RWPE2 (cell line): Measurements from ENCODE around the gene KLF15.

Experiments
- ATAC-seq: fragments of 200-7000 bp; cut with Tn5 transposase; 3 replicates; pipeline ENCODE4 v1.9.1; 2021; ENCODE audit warnings: low read depth
- DNase-seq: peaks from one replicate; pipeline ENCODE4 v3.0.0-alpha.2; 2020; ENCODE audit warnings: low spot score
- H3K27ac ChIP-seq: fragments of 450-650 bp; 2 replicates; pipeline ENCODE4 v1.5.1; 2017; ENCODE audit warnings: mild to moderate bottlenecking; ENCODE audit not compliant: poor library complexity, severe bottlenecking
- H3K27me3 ChIP-seq: fragments of 250-450 bp; sonication (Bioruptor Pico); 2 replicates; pipeline ENCODE4 v1.5.1; 2021; ENCODE audit warnings: mild to moderate bottlenecking, moderate library complexity; ENCODE audit not compliant: insufficient read depth, poor library complexity, severe bottlenecking
- H3K36me3 ChIP-seq: fragments of 250-450 bp; sonication (Bioruptor Pico); 2 replicates; pipeline ENCODE4 v1.5.1; 2020; ENCODE audit warnings: low read depth, mild to moderate bottlenecking, moderate library complexity
- H3K4me1 ChIP-seq: fragments of 250-450 bp; sonication (Bioruptor Pico); 2 replicates; pipeline ENCODE4 v1.5.1; 2021; ENCODE audit warnings: mild to moderate bottlenecking, moderate library complexity; ENCODE audit not compliant: insufficient read depth, poor library complexity, severe bottlenecking
- H3K4me3 ChIP-seq: fragments of 250-450 bp; sonication (Bioruptor Pico); 2 replicates; pipeline ENCODE4 v1.5.1; 2021; ENCODE audit warnings: mild to moderate bottlenecking, moderate library complexity; ENCODE audit not compliant: severe bottlenecking
- H3K9me3 ChIP-seq: fragments of 250-450 bp; sonication (Bioruptor Pico); 2 replicates; pipeline ENCODE4 v1.5.1; 2021; ENCODE audit warnings: mild to moderate bottlenecking, moderate library complexity; ENCODE audit not compliant: severe bottlenecking
- TF ChIP-seq, protein P1 (sequence below): fragments of 450-650 bp; IDR thresholded peaks from one replicate; pipeline ENCODE4 v1.5.1; 2017; ENCODE audit warnings: mild to moderate bottlenecking, moderate library complexity; ENCODE audit not compliant: poor library complexity, severe bottlenecking

The KLF15 gene

DNA sequence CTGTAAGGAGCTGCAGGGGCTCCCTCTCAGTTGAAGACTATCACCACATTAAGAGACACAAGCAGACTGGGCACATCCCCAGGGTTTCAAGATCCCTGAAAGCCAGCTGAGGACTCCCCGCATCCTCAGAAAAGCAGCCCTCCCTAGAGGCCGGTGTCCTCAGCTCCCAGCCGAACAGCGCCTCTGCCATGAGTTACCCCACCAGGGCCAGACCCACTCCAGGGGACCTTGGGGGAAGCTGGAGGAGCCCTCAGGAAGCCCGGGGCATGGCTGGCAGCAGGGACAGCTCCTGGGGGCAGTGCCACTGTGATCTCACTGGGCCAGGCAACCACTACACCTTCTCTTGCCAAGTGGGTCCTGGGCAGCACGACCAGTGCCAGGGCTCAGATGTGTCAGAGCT lies 8.1 kb downstream of the KLF15 start:
- Histone ChIP-seq H3K4me1 (no peaks in the 10 kb centered on the region), H3K4me3 (no peak overlapping the region), H3K9me3 (no peaks in the 10 kb centered on the region), H3K36me3 (no peaks in the 10 kb centered on the region), H3K27me3 (no peaks in the 10 kb centered on the region), H3K27ac (no peak overlapping the region)
- TF ChIP-seq, protein P1, sequence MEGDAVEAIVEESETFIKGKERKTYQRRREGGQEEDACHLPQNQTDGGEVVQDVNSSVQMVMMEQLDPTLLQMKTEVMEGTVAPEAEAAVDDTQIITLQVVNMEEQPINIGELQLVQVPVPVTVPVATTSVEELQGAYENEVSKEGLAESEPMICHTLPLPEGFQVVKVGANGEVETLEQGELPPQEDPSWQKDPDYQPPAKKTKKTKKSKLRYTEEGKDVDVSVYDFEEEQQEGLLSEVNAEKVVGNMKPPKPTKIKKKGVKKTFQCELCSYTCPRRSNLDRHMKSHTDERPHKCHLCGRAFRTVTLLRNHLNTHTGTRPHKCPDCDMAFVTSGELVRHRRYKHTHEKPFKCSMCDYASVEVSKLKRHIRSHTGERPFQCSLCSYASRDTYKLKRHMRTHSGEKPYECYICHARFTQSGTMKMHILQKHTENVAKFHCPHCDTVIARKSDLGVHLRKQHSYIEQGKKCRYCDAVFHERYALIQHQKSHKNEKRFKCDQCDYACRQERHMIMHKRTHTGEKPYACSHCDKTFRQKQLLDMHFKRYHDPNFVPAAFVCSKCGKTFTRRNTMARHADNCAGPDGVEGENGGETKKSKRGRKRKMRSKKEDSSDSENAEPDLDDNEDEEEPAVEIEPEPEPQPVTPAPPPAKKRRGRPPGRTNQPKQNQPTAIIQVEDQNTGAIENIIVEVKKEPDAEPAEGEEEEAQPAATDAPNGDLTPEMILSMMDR, result no peak
- ATAC-seq (no peak), DNase-seq (peak; percentile 32)

DNA sequence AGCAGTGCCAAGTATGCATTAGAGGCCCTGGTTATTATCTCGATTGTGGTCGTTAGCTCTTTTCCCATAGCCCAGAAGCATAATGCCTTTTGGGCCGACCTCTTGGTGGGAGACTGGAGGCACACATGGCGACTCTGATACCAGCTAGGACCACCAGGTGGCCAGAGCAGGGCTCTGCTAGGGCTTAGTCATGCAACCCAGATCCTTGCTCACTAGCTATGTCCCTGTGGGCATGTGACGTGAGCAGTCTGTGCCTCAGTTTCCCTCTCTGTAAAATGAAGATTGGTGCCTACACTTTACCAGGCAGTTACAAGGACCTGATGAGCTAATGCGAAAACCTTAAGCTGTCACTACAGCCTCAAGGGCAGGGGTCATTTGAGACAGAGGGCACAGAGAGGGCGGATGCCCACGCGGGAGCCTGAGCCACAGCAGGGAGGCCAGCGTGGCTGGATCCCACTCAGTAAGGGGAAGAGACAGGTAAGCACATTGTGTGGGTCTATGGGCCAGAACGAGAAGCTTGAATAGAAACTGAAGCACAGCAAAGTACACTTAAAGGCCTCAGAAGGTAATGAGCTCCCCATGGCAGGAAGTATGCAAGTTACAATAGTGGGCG lies 8.8 kb downstream of the KLF15 start:
- ATAC-seq (no peak), DNase-seq (peak; percentile 31)
- Histone ChIP-seq H3K4me3 (no peak overlapping the region), H3K36me3 (no peaks in the 10 kb centered on the region), H3K4me1 (no peaks in the 10 kb centered on the region), H3K9me3 (no peaks in the 10 kb centered on the region), H3K27ac (no peak overlapping the region), H3K27me3 (no peaks in the 10 kb centered on the region)
- TF ChIP-seq, protein P1, result no peak

DNA sequence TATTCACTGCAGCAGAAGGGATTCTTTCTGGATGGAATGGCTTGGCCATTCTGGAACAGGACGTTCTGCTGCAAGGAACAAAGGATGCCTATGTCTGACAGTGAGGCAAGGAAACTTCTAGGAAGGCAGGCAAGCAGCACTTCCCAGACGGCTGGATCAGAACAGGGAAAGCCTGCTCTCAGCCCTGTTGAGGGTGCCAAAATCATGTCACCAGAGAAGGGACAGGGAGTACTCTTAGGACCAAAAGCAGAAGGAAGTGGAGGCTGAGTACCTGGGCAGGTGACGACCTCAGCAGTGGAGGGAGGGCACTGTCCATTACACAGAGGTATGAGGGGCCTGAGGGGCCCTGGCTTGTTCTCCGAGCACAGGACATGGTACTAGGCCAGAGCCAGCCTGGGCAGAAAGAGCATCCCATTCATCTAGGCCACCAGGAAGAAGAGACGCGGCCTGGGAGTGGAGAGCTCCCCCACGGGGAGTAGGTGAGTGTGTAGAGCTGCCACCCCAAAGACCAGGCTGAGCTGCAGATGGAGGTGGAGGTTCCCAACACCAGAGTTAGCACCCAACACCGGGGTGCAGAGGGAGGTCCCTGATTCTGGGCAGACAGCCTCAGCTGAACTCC lies 9.6 kb downstream of the KLF15 start:
- Histone ChIP-seq H3K27me3 (no peaks in the 10 kb centered on the region), H3K4me1 (no peaks in the 10 kb centered on the region), H3K4me3 (no peak overlapping the region), H3K36me3 (no peaks in the 10 kb centered on the region), H3K9me3 (no peaks in the 10 kb centered on the region), H3K27ac (no peak overlapping the region)
- DNase-seq, result peak; percentile 44
- TF ChIP-seq, protein P1, result no peak
- ATAC-seq, result no peak

DNA sequence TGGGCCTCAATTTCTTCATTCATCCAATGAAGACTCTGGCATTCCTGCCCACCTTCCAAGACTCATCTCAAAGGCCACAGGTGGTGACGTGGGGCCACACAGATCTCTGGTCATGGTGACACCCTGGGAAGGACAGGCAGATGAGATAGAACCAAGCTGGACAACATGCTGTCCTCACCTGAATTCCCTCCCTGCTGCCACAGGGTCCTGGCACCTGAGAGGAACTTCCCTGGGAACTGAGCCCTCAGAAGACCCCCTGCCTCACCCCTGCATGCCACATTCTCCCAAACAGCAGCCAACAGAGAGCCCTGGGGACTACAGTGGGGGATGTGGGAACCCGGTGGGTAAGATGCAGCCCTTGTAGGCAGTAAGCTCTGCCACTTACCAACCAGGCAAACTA lies 10.7 kb downstream of the KLF15 start:
- no peaks in the 10 kb centered on the region for H3K4me1 ChIP-seq
- H3K4me3 ChIP-seq, result no peak overlapping the region
- no peaks in the 10 kb centered on the region for H3K27me3 ChIP-seq
- ATAC-seq (no peak), DNase-seq (peak; percentile 10)
- no peaks in the 10 kb centered on the region for H3K9me3 ChIP-seq
- TF ChIP-seq, protein P1, result no peak
- no peak overlapping the region for H3K27ac ChIP-seq
- no peaks in the 10 kb centered on the region for H3K36me3 ChIP-seq
